Stimulated activated effector memory CD8-positive, alpha-beta T cell treated with anti-CD3 and anti-CD28 coated beads, Interleukin-12 subunit alpha, Interleukin-12 subunit beta, amount 100 ng/mL, for 72 hours (primary cell): ENCODE measurements around the gene ELL2.

Source experiments
- ATAC-seq: fragments of 150-1000 bp; cut with Tn5 transposase; 2 replicates; pipeline ENCODE4 v1.10.0; 2021
- DNase-seq, 2 donors: peaks; one replicate each; pipeline ENCODE4 v3.0.0; 2021 to 2022; ENCODE audit warnings: low spot score in 2 of 2
- H3K27ac Mint-ChIP-seq: one replicate; pipeline ENCODE4 v1.8.0; 2022; ENCODE audit warnings: mild to moderate bottlenecking, mixed read lengths
- H3K36me3 Mint-ChIP-seq: one replicate; pipeline ENCODE4 v1.8.0; 2022; ENCODE audit warnings: mild to moderate bottlenecking, mixed read lengths
- H3K4me1 Mint-ChIP-seq: one replicate; pipeline ENCODE4 v1.8.0; 2022; ENCODE audit warnings: mixed read lengths
- H3K4me3 Mint-ChIP-seq: one replicate; pipeline ENCODE4 v1.8.0; 2022; ENCODE audit warnings: mild to moderate bottlenecking, mixed read lengths
- H3K9me3 Mint-ChIP-seq: one replicate; pipeline ENCODE4 v1.8.0; 2022; ENCODE audit warnings: mixed read lengths

The ELL2 gene

GRCh38 chr5:95900383-95900958 is 61.2 kb downstream of the ELL2 start:
- no peak for DNase-seq
- no peak for ATAC-seq
- H3K36me3 Mint-ChIP-seq = peaks cover 92% of the 10 kb centered on the region
- peaks cover 15% of the 10 kb centered on the region for H3K4me1 Mint-ChIP-seq
- no peak overlapping the region for H3K27ac Mint-ChIP-seq
- H3K9me3 Mint-ChIP-seq = no peaks in the 10 kb centered on the region
- H3K4me3 Mint-ChIP-seq = no peak overlapping the region

DNA sequence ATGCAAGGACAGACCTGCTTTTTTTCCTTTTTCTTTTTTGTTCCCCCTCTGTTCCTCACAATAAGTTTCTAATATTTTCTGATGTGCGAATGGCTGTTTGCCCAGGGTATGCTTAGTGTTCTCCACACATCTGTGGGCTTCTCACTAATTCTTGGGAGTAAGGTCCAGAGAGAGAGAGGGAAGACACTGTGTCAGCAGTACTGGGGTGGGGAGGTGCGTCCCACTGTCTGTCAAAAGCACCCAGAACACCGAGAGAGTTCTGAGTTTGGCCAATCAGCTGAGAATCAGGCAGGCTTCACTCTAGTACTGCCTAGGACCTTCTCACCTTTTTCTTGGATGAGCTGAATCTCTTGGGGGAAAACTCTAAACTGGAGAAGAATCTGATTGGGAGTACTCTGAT is 61.8 kb downstream of the ELL2 start:
- Mint-ChIP-seq H3K4me3 (no peak overlapping the region), H3K9me3 (no peaks in the 10 kb centered on the region), H3K36me3 (peaks cover 92% of the 10 kb centered on the region), H3K4me1 (peaks cover 15% of the 10 kb centered on the region), H3K27ac (no peak overlapping the region)
- ATAC-seq (no peak), DNase-seq (no peak)

GRCh38 chr5:95899006-95899405 is 62.6 kb downstream of the ELL2 start:
- DNase-seq = no peak
- H3K27ac Mint-ChIP-seq = no peak overlapping the region
- H3K9me3 Mint-ChIP-seq = no peaks in the 10 kb centered on the region
- peaks cover 15% of the 10 kb centered on the region for H3K4me1 Mint-ChIP-seq
- H3K4me3 Mint-ChIP-seq = no peak overlapping the region
- peaks cover 96% of the 10 kb centered on the region for H3K36me3 Mint-ChIP-seq
- ATAC-seq = no peak

GRCh38 chr5:95895771-95896170 is 65.9 kb downstream of the ELL2 start:
- Mint-ChIP-seq H3K4me3 (no peak overlapping the region), H3K4me1 (no peaks in the 10 kb centered on the region), H3K36me3 (peaks cover 100% of the 10 kb centered on the region), H3K9me3 (no peaks in the 10 kb centered on the region), H3K27ac (no peak overlapping the region)
- no peak for DNase-seq
- ATAC-seq = no peak

GRCh38 chr5:95895251-95895650 is 66.4 kb downstream of the ELL2 start:
- Mint-ChIP-seq H3K27ac (peak overlapping the region; percentile 67), H3K9me3 (no peaks in the 10 kb centered on the region), H3K4me3 (no peak overlapping the region), H3K36me3 (peaks cover 100% of the 10 kb centered on the region), H3K4me1 (no peaks in the 10 kb centered on the region)
- no peak for DNase-seq
- ATAC-seq = no peak

DNA sequence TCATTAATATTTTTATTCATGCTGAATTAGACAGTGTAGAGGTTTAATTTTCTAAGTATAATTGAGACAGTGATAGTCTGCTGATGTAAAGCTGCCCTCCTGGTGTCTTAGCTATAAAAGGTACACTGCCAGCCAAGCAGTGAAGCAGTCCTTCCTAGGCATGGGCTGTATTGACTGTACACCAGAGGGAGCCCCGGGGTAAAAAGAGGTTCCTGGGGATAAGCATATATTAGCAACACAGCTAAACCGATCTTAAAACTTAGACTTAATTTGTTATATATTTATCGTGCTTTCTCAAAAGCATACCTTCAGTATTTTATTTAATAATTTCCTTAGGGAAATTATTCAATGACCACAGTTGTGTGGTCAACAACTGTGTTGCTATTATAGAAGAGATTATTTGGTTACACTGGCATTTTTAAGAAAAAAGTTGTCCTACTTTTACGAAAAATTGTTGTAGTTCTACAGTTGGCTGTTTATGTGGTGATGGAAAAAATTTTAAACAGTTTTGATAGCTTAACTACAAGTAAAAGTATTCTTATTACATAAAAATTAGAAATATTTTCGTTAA is 68.8 kb downstream of the ELL2 start:
- Mint-ChIP-seq H3K4me3 (no peak overlapping the region), H3K27ac (no peak overlapping the region), H3K9me3 (no peaks in the 10 kb centered on the region), H3K4me1 (peaks cover 4% of the 10 kb centered on the region), H3K36me3 (peaks cover 100% of the 10 kb centered on the region)
- DNase-seq = no peak
- peak; percentile 58 for ATAC-seq

DNA sequence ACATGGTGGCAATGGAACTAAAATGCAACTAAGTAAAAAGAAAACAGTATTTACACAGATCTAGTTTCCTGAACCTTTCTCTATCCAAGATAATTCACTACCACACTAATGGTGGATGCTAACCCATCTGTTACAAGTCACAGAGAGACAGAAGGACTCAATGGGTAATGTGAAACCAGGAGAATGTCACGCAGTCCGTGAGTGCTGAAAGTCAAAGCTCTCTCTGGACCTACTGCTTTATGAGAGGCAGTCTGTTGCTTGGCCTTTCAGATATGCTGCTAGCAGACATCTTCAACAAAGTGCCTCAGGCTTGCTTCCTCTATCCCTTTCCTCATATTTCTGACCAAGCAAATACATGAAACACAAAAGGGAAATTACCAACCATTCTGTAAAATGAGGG is 70.2 kb downstream of the ELL2 start:
- no peak for ATAC-seq
- no peak for DNase-seq
- Mint-ChIP-seq H3K9me3 (no peaks in the 10 kb centered on the region), H3K27ac (no peak overlapping the region), H3K4me1 (peaks cover 5% of the 10 kb centered on the region), H3K4me3 (no peak overlapping the region), H3K36me3 (peaks cover 98% of the 10 kb centered on the region)

GRCh38 chr5:95889076-95889475 is 72.6 kb downstream of the ELL2 start:
- Mint-ChIP-seq H3K4me1 (peaks cover 5% of the 10 kb centered on the region), H3K27ac (no peak overlapping the region), H3K9me3 (no peaks in the 10 kb centered on the region), H3K36me3 (peaks cover 89% of the 10 kb centered on the region), H3K4me3 (no peak overlapping the region)
- ATAC-seq (no peak), DNase-seq (no peak)

- no peak for DNase-seq
- Mint-ChIP-seq H3K27ac (no peak overlapping the region), H3K9me3 (no peaks in the 10 kb centered on the region), H3K4me1 (peaks cover 5% of the 10 kb centered on the region), H3K4me3 (no peak overlapping the region), H3K36me3 (peaks cover 88% of the 10 kb centered on the region)
- ATAC-seq = no peak
Observed at GRCh38 chr5:95887977-95888376, 73.7 kb downstream of the ELL2 start.

GRCh38 chr5:95886340-95887044 is 75.2 kb downstream of the ELL2 start:
- Mint-ChIP-seq H3K36me3 (peaks cover 73% of the 10 kb centered on the region), H3K9me3 (no peaks in the 10 kb centered on the region), H3K4me1 (peaks cover 11% of the 10 kb centered on the region), H3K4me3 (no peak overlapping the region), H3K27ac (no peak overlapping the region)
- DNase-seq (no peak), ATAC-seq (no peak)

- ATAC-seq (no peak), DNase-seq (no peak)
- peak overlapping the region; percentile 69 for H3K27ac Mint-ChIP-seq
- no peaks in the 10 kb centered on the region for H3K9me3 Mint-ChIP-seq
- H3K4me3 Mint-ChIP-seq = no peak overlapping the region
- peaks cover 54% of the 10 kb centered on the region for H3K36me3 Mint-ChIP-seq
- H3K4me1 Mint-ChIP-seq = peaks cover 11% of the 10 kb centered on the region
Observed at GRCh38 chr5:95884511-95884910, 77.1 kb downstream of the ELL2 start.

DNA sequence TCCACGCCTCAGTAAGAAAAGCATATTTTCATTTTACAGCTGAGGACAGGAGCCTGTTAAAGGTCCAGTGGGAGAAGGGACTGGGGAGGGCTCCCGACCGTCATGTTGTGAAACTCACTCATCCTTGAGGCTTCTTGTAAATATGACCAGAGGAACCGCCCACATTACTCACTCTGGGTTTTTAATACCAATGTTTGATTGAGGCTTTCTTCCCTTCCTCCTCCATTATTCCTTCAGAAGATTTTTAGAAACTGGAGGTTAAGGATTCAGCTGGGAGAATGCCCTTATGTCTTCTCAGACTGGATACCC is 77.7 kb downstream of the ELL2 start:
- Mint-ChIP-seq H3K9me3 (no peaks in the 10 kb centered on the region), H3K4me1 (peaks cover 11% of the 10 kb centered on the region), H3K4me3 (no peak overlapping the region), H3K36me3 (peaks cover 48% of the 10 kb centered on the region), H3K27ac (peak overlapping the region; percentile 69)
- peak in 1 of 2 donors; percentile 47 for DNase-seq
- peak; percentile 52 for ATAC-seq

- Mint-ChIP-seq H3K4me1 (peaks cover 11% of the 10 kb centered on the region), H3K4me3 (no peak overlapping the region), H3K36me3 (peaks cover 42% of the 10 kb centered on the region), H3K27ac (peak overlapping the region; percentile 69), H3K9me3 (no peaks in the 10 kb centered on the region)
- ATAC-seq (peak; percentile 40), DNase-seq (no peak)
Observed at GRCh38 chr5:95883185-95884016, 78.2 kb downstream of the ELL2 start.

DNA sequence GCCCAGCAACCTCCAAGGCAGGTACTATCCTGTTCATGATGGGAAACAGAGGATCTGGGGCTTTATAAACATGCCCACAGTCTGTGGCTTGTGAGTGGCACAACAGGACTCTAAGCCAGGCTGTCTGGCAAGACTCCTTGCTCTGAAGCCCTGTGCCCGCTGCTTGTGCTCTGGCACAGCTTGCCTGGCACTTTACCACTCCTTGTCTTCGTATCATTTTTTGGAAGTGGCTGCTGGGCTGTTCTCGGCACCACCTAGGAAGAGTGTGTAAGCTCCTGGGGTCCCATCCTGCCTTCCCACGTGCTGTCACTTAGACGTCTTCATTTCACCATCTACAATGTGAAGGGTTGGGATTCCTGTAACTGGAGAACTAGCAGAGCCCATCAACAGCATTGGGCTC is 79.8 kb downstream of the ELL2 start:
- no peak overlapping the region for H3K4me3 Mint-ChIP-seq
- ATAC-seq (no peak), DNase-seq (peak in 1 of 2 donors; percentile 45)
- peaks cover 6% of the 10 kb centered on the region for H3K4me1 Mint-ChIP-seq
- no peaks in the 10 kb centered on the region for H3K9me3 Mint-ChIP-seq
- peaks cover 28% of the 10 kb centered on the region for H3K36me3 Mint-ChIP-seq
- no peak overlapping the region for H3K27ac Mint-ChIP-seq

GRCh38 chr5:95880081-95880926 is 81.3 kb downstream of the ELL2 start:
- Mint-ChIP-seq H3K36me3 (peaks cover 13% of the 10 kb centered on the region), H3K4me1 (peaks cover 6% of the 10 kb centered on the region), H3K27ac (no peak overlapping the region), H3K4me3 (no peak overlapping the region), H3K9me3 (no peaks in the 10 kb centered on the region)
- ATAC-seq (no peak), DNase-seq (peak in 1 of 2 donors; percentile 43)
